Measurements from ENCODE around the gene GPATCH2L.

GPATCH2L gene

DNA sequence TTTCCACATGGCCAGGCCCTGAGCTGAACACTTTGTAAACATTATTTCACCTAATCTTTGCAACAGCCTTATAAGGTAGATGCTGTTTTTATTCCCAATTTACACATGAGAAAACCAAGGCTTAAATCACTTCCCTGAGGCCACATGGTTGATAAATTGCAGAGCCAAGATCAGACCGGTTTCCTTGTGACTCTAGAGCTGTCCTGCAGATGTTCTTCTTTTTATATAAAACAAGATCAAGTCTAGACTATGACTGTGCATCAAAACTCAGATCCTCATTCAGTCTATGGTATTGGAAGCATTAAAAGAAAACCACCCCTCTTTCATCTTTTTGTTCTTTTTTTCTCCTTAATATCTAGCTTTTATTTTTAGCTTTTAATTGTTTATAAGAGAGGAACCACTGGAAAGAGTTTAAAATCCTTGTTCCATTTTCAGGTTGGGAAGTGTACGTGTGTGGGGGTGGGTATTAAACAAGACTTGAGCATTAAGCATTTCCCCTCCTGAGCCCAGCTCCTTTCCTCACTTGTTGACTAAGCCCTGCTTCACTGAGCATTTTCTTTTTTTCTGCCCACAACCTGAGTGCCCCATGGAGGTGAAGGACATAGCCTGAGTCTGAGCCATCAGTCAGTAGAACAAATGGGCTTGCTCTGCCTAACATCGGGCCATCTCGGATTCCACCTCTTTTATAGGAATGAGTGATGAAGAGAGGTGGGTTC, 45.4 kb downstream of the GPATCH2L start:
- H3K4me3 ChIP-seq (ENCODE audit: low read depth, low read length): no peak overlapping the region
- no peak for DNase-seq (ENCODE audit: low read depth)
- TF ChIP-seq, protein P1, sequence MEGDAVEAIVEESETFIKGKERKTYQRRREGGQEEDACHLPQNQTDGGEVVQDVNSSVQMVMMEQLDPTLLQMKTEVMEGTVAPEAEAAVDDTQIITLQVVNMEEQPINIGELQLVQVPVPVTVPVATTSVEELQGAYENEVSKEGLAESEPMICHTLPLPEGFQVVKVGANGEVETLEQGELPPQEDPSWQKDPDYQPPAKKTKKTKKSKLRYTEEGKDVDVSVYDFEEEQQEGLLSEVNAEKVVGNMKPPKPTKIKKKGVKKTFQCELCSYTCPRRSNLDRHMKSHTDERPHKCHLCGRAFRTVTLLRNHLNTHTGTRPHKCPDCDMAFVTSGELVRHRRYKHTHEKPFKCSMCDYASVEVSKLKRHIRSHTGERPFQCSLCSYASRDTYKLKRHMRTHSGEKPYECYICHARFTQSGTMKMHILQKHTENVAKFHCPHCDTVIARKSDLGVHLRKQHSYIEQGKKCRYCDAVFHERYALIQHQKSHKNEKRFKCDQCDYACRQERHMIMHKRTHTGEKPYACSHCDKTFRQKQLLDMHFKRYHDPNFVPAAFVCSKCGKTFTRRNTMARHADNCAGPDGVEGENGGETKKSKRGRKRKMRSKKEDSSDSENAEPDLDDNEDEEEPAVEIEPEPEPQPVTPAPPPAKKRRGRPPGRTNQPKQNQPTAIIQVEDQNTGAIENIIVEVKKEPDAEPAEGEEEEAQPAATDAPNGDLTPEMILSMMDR (IDR thresholded peaks at IDR 0.05; ENCODE audit: low read depth, low read length, missing control alignments): no peak

DNA sequence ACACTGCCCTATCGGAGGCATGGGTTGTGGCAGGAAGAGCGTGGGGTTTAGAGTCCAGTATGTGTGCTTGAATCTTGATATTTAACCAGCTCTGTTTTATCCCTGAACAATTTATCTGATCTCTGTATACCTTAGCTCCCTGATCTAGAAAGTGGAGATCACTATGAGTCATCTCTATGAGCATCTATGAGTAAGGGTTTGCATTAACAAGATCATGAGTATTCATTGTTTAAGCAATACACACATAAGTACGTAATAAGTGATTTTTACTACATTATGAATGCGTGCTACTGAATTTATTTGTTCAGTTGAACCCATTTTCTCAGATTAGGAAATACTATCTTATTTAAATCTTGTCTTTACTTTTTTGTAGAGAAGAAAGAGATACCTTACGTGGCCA, 49.4 kb downstream of the GPATCH2L start:
- no peak overlapping the region for H3K4me3 ChIP-seq (ENCODE audit: low read depth, low read length)
- DNase-seq (ENCODE audit: low read depth): no peak
- TF ChIP-seq, protein P1 (IDR thresholded peaks at IDR 0.05; ENCODE audit: low read depth, low read length, missing control alignments): no peak

DNA sequence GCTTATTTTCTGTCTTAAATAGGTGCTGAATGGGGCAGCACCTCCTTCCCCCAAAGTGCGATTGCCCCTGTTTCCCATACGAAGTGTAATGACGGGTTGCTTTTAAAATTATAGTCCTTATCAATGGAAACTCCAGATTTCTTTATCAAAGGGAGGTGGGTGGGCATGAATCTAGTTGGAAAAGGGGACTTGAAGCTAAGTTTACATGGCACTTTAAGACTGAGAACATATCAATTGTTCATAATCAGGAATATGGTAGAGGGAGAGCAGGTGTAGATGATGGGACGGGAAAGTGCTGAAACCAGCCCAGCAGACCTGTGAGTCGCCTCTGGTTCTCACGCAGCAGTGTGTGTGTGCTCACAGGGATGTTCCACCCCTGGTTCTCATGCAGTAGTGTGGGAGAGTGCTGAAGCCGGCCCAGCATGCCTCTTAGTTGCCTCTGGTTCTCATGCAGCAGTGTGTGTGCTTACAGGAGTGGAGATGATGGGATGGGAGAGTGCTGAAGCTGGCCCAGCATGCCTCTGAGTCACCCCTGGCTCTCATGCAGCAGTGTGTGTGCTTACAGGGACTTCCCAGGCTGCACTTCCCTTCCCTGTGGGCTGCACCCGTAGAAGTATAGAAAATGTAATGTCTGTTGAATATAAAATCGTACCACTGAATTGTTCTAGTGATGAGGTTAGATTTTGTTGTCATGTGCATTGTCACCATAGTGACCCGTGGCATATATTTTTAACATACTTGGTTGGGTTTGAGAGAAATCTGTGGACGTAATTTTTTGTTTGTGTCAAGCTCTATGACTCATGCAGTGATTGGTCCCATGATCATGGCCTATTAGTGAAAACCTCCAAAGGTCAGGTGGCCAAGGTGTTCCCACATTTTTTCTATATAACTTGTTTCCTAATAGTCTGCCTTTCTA, 51.6 kb downstream of the GPATCH2L start:
- TF ChIP-seq, protein P1 (IDR thresholded peaks at IDR 0.05; ENCODE audit: low read depth, low read length, missing control alignments): no peak
- H3K4me3 ChIP-seq (ENCODE audit: low read depth, low read length): no peak overlapping the region
- DNase-seq (ENCODE audit: low read depth): peak; percentile 48

DNA sequence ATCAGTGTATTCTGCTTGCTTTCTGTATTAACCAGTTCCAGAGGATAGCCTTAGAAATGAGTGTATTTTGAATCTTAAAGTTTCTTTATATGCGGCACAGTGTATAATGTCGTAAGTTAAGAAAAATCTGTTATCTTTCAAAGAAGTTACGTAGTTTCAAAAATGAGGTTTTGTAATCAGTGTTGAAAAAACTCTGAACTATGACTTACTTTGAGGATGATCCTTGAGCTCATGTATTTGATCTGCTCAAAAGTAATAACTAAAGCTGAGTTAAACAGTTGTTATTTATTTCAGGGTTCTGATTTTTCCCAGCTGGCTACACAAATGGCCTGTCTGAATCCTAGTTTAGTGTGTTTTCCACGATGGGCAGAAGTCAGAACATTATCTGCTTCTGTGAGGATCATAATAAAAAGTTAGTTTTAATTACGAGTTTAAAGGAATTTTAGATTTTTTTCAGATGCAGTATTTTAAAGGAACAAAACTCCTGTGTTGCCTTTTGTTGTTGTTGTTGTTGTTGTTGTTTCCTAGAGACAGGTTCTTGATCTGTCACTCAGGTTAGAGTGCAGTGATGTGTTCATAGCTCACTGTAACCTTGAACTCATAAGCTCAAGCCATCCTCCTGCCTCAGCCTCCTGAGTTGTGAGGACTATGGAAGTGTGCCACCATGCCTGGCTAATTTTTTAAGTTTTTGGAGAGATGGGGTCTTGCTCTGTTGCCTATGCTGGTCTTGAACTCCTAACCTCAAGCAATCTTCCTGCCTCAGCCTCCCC, 52.9 kb downstream of the GPATCH2L start:
- DNase-seq (ENCODE audit: low read depth): no peak
- TF ChIP-seq, protein P1 (IDR thresholded peaks at IDR 0.05; ENCODE audit: low read depth, low read length, missing control alignments): no peak
- H3K4me3 ChIP-seq (ENCODE audit: low read depth, low read length): no peak overlapping the region

DNA sequence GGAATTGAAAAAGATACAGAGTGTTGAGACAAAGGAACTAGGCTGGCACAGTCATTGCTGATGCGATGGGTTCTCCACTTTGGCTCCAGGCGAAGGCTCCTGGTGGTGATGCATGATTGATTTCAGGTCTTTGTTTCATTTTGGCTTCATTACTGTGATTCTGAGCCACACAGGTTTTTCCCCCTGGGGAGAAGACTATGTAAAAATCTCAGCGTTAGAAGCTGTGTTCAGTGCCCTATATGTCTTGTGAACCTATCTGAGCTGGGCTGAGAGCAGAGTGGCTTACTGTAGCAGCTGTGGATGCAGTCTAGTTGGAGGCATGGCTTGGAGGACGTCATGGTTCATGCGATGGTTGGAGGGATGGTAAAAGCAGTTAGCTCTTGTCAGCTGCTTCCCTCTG, 54.0 kb downstream of the GPATCH2L start:
- H3K4me3 ChIP-seq (ENCODE audit: low read depth, low read length): no peak overlapping the region
- DNase-seq (ENCODE audit: low read depth): no peak
- TF ChIP-seq, protein P1 (IDR thresholded peaks at IDR 0.05; ENCODE audit: low read depth, low read length, missing control alignments): no peak

DNA sequence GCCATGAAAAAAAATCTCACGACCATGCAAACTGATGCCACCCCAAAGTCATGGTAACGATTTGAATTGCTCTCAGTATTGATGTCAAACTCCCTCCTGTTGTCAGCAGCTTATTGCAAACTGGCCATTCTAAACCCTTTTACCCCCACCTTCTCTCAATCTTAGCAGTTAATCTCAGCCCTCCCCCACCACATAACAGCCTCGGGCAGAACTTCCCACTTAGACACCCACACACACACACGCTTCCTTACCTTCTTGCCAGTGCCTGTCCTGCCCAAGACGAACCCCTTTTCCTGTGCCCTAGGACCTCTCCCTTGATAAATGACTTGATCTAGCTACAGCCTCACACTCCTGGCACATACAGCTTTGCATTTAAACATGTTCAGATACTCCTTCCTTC, 56.6 kb downstream of the GPATCH2L start:
- H3K4me3 ChIP-seq (ENCODE audit: low read depth, low read length): no peak overlapping the region
- no peak for DNase-seq (ENCODE audit: low read depth)
- TF ChIP-seq, protein P1 (IDR thresholded peaks at IDR 0.05; ENCODE audit: low read depth, low read length, missing control alignments): no peak
